GM12874 (cell line): ENCODE data around the gene CCDC182.

Experiments used
- TF ChIP-seq, protein P1 (sequence below): IDR thresholded peaks from 2 replicates; pipeline ENCODE4 v1.5.1; 2011; ENCODE audit warnings: low read depth, mild to moderate bottlenecking, control low read depth, low read length, moderate library complexity; ENCODE audit not compliant: insufficient read depth

The CCDC182 gene

DNA sequence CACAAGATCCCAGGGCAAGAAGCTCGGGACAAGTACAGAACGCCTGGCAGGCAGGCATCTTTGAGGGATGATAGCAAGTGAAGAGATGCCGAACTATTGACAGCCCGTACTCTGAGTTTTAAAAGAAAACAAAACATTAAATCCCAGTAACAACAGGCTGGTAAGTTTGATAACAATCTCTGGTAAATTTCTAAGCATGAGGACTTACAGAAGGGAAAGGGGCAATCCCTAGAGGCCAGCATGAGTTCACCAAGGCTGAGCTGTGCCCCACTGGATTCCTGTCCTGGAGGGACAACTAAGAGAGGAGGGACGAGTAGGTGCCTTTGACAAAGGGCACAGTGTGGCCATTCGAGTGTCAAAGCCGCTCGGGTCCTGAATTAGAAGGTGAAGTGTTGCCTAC, 26.2 kb downstream of the CCDC182 start:
- TF ChIP-seq, protein P1, sequence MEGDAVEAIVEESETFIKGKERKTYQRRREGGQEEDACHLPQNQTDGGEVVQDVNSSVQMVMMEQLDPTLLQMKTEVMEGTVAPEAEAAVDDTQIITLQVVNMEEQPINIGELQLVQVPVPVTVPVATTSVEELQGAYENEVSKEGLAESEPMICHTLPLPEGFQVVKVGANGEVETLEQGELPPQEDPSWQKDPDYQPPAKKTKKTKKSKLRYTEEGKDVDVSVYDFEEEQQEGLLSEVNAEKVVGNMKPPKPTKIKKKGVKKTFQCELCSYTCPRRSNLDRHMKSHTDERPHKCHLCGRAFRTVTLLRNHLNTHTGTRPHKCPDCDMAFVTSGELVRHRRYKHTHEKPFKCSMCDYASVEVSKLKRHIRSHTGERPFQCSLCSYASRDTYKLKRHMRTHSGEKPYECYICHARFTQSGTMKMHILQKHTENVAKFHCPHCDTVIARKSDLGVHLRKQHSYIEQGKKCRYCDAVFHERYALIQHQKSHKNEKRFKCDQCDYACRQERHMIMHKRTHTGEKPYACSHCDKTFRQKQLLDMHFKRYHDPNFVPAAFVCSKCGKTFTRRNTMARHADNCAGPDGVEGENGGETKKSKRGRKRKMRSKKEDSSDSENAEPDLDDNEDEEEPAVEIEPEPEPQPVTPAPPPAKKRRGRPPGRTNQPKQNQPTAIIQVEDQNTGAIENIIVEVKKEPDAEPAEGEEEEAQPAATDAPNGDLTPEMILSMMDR = no peak

DNA sequence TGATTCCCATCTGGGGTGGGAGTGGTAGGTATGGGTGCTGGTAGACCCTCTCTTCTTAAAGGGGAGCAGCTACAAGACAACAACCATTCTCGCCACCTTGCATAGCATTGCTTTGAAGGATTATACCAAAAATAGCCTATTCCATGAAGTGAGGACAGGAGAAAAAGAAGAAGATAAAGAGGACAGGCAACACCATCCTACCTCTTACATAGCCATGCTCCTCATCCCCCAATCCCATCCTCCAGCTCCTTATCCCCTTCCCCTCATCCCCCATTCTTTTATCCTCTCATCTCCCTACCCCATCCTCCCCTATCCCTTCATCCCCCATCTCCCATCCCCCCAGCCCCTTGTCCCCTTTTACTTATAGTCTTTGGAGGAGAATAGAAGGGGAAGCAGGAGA, 29.1 kb downstream of the CCDC182 start:
- TF ChIP-seq, protein P1 = no peak

DNA sequence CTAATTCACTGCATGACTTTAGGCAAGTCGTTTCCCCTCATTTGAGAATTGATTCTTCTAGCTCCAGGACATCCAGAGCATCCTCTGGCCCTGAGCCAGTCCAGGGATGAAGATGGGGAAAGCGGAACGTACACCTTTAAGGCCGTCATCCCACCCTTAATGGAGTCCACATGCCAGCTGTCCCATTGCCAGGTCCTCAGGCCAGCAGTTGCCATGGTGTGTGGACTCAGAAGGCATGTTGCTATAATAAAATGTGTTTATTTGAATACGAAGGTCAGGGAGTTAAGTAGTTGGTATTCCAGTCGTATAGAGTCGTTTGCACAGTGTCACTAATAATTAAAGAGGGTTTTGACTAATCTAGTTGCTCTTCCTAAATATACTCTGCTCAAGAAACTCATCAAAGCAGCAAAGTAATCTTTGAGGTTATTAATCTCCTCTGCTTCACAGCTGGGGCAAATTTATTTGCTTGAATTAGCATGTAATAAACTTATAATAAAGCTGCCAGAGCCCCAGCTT, 30.4 kb downstream of the CCDC182 start:
- TF ChIP-seq, protein P1 = no peak

DNA sequence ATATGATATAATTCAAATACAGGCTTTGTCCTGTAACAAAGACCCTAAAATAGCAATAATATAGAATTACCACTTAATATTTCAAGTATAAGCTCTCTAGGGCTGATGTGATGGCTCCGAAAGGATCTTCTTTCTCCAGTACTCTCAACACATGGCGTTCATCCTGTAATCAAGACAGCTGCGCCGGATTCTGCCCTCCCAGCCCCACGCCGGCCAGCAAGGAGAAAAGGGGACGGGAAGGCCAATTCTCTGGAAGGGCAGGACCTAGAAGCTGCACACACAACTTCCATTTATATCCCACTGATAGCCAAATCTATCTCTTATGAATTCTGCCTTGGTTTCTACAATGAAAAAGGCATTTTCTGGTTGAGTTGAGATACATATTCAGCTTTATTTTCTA, 32.0 kb downstream of the CCDC182 start:
- TF ChIP-seq, protein P1 = no peak

DNA sequence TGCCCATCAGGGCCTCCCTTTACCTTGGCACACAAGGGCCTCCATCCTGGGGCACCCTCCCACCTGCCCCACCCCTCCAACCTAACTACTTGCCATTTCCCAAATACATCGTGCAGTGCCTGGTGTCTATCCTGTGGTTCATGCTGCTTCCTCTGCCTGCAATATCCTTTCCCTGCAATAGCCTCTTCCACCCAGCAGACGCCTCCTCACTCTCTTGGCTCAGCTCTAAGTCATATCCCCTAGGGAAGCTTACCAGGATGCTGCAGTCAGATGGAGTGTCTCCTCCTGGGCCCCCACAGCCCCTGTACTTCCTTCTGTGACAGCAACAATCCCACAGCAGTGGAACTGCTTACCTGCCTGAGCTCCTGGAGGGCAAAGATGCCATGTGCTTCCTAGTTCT, 36.7 kb downstream of the CCDC182 start:
- TF ChIP-seq, protein P1 = no peak

DNA sequence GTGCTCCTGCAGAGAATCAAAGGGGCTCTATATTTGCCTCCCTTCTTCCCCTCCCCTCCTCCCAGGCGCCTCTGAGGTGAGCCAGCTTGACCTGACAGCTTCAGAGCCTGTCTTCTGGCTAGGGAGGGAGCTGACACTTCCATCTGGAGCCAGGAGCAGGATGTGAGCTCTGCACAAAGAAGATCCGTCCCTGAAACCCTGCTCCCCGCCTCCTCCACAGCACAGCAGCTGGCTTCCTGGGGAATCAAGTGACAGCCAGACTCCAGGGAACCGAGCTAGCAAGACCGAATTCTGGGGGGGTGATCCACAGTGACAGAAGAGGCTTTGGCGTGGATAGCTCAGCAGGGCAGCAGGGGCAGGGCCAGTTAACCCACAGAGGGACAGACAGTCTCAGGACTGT, 37.2 kb downstream of the CCDC182 start:
- TF ChIP-seq, protein P1 = no peak

DNA sequence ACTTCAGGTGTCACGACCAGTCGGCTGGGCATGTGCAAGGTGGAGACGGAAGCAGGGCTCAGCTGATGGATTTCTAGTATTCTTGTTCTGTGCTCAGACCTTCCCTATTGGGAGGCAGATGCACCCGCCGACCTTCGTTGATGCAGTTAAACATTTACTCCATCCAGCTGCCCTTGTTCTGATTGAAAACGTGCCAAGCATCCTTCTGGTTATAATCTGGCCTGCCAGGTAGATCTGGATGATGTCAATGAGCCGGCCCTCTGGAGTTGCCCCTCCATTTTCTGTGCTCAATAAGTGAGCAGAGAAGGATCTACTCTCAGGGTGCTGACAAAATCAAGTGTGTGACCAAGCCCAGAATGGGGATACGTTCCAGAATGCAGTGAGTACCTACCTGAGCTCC, 38.3 kb downstream of the CCDC182 start:
- TF ChIP-seq, protein P1 = no peak
